GM12878 (cell line): ENCODE measurements around the gene SLC5A8. TPM values are rescaled to one million over a fixed set of nuclear protein-coding genes. Genes with fewer than 3 reads are reported as not detected.

ENCODE experiments used
- ATAC-seq: fragments of 200-7000 bp; cut with Tn5 transposase; 3 replicates; pipeline ENCODE4 v1.9.1; 2020; ENCODE audit warnings: mild to moderate bottlenecking, moderate library complexity
- BruUV-seq: library from RNA; stranded (reverse); fragments of 400-500 nt; replicated peaks from 2 replicates; lab custom pipeline; 2021; lab: Mats Ljungman, UMichigan
- CTCF ChIA-PET: fragments of 300-600 bp; sonication (Branson Sonifier 250); formaldehyde crosslinking; extraction: SDS; loops from one replicate; lab custom pipeline; 2021; ENCODE audit warnings: inconsistent platforms; lab: Yijun Ruan, JAX
- POLR2A ChIA-PET: fragments of 350-600 bp; formaldehyde crosslinking; extraction: SDS; loops from one replicate; lab custom pipeline; 2021; ENCODE audit warnings: inconsistent platforms; lab: Charles Lee
- RAD21 ChIA-PET: fragments of 300-600 bp; sonication (Branson Sonifier 250); formaldehyde crosslinking; loops from one replicate; lab custom pipeline; 2023; ENCODE audit warnings: antibody characterized with exemption; ENCODE audit not compliant: unreplicated experiment; lab: Charles Lee
- SMC1A ChIA-PET: fragments of 300-600 bp; sonication (Branson Sonifier 250); formaldehyde crosslinking; loops from one replicate; lab custom pipeline; 2023; ENCODE audit not compliant: unreplicated experiment, uncharacterized antibody; lab: Charles Lee
- DNase-seq: peaks from one replicate; pipeline ENCODE4 v3.0.0-alpha.2; 2011; ENCODE audit warnings: low read depth, low spot score
- FAIRE-seq: peaks from 3 replicates; lab custom pipeline; 2011; peaks lifted over from hg19 to GRCh38; lab: Jason Lieb, UNC
- H2AFZ ChIP-seq: 2 replicates; pipeline ENCODE4 v1.6.0; 2011; ENCODE audit warnings: low read depth, low read length, control low read depth; ENCODE audit not compliant: control insufficient read depth
- H3K27ac ChIP-seq: 2 replicates; pipeline ENCODE4 v1.5.1; 2011; ENCODE audit warnings: control low read depth; ENCODE audit not compliant: control insufficient read depth, insufficient read depth
- H3K27me3 ChIP-seq, 2 experiments: replicated peaks in 1 of 2; 2 replicates each; pipeline versions ENCODE4 v1.6.0 to v1.6.1; 2011; ENCODE audit warnings: low read length in 1 of 2; ENCODE audit not compliant: control insufficient read depth in 2 of 2, insufficient read depth in 2 of 2
- H3K36me3 ChIP-seq, 2 experiments: 2 replicates each; pipeline ENCODE4 v1.5.1; 2011; ENCODE audit warnings: low read length in 1 of 2; ENCODE audit not compliant: control insufficient read depth in 2 of 2, insufficient read depth in 2 of 2
- H3K4me1 ChIP-seq: 2 replicates; pipeline ENCODE4 v1.6.1; 2011; ENCODE audit warnings: mild to moderate bottlenecking, low read length, moderate library complexity, mixed read lengths; ENCODE audit not compliant: control insufficient read depth, insufficient read depth
- H3K4me2 ChIP-seq: 2 replicates; pipeline ENCODE4 v1.6.0; 2011; ENCODE audit warnings: control low read depth; ENCODE audit not compliant: control insufficient read depth, insufficient read depth
- H3K4me3 ChIP-seq: fragments of 200-600 bp; sonication (generic); 2 replicates; pipeline ENCODE4 v1.5.1; 2016
- H3K79me2 ChIP-seq: 2 replicates; pipeline ENCODE4 v1.6.0; 2011; ENCODE audit warnings: low read length; ENCODE audit not compliant: control insufficient read depth, insufficient read depth
- H3K9ac ChIP-seq: 2 replicates; pipeline ENCODE4 v1.8.0; 2011; ENCODE audit warnings: low read length, control low read depth, mixed read lengths; ENCODE audit not compliant: control insufficient read depth, insufficient read depth
- H3K9me3 ChIP-seq: replicated peaks from 3 replicates; pipeline ENCODE4 v1.5.1; 2011; ENCODE audit warnings: mild to moderate bottlenecking, low read length; ENCODE audit not compliant: control insufficient read depth, insufficient read depth
- H4K20me1 ChIP-seq: 2 replicates; pipeline ENCODE4 v1.6.0; 2011; ENCODE audit not compliant: control insufficient read depth, insufficient read depth
- BACH1 ChIP-seq: fragments of 450-650 bp; IDR thresholded peaks from 2 replicates; pipeline ENCODE4 v1.6.1; 2017; ENCODE audit warnings: mild to moderate bottlenecking, borderline replicate concordance
- CHD4 ChIP-seq: fragments of 200-600 bp; sonication (generic); IDR thresholded peaks from 2 replicates; pipeline ENCODE4 v1.6.1; 2016; ENCODE audit warnings: mild to moderate bottlenecking
- CREB1 ChIP-seq: IDR thresholded peaks from 2 replicates; pipeline ENCODE4 v1.6.1; 2012; ENCODE audit warnings: low read depth, mild to moderate bottlenecking, inconsistent platforms
- EP300 ChIP-seq, 2 experiments: fragments of 150-350 bp in 1 of 2; IDR thresholded peaks; 2 replicates each; pipeline ENCODE4 v1.6.1; 2011 to 2012; ENCODE audit warnings: low read depth in 2 of 2, low read length in 2 of 2, borderline replicate concordance in 1 of 2, improper control_type of control experiment in 1 of 2, inconsistent platforms in 1 of 2; ENCODE audit not compliant: control insufficient read depth in 1 of 2
- FOXM1 ChIP-seq: IDR thresholded peaks from 2 replicates; pipeline ENCODE4 v1.6.1; 2012; ENCODE audit warnings: low read depth, mild to moderate bottlenecking, inconsistent platforms, low read length, moderate library complexity
- IRF4 ChIP-seq: IDR thresholded peaks from 2 replicates; pipeline ENCODE4 v1.6.1; 2011; ENCODE audit warnings: low read depth, low read length
- MXI1 ChIP-seq: fragments of 150-350 bp; IDR thresholded peaks from 2 replicates; pipeline ENCODE4 v1.6.1; 2011; ENCODE audit warnings: low read depth, mild to moderate bottlenecking, inconsistent platforms, low read length, improper control_type of control experiment
- PAX8 ChIP-seq: fragments of 450-650 bp; IDR thresholded peaks from 2 replicates; pipeline ENCODE4 v1.6.1; 2017; ENCODE audit warnings: mild to moderate bottlenecking, moderate library complexity
- RELB ChIP-seq: fragments of 450-650 bp; IDR thresholded peaks from 2 replicates; pipeline ENCODE4 v1.6.1; 2017; ENCODE audit warnings: low read depth, mild to moderate bottlenecking, moderate library complexity
- SMARCA5 ChIP-seq: fragments of 450-650 bp; IDR thresholded peaks from 2 replicates; pipeline ENCODE4 v1.6.1; 2017; ENCODE audit warnings: mild to moderate bottlenecking
- ZZZ3 ChIP-seq: IDR thresholded peaks from 2 replicates; pipeline ENCODE4 v1.6.1; 2011; ENCODE audit warnings: low read depth; ENCODE audit not compliant: control insufficient read depth, insufficient read length
- WGBS: methylation state at CpG from one replicate; pipeline ENCODE4 v1.1.6; 2016; ENCODE audit warnings: low lambda C conversion rate; ENCODE audit not compliant: insufficient replicate concordance, insufficient coverage; ENCODE audit errors: missing lambda C conversion rate; 5-methylcytosine and 5-hydroxymethylcytosine counted together
- in situ Hi-C: fragments of 300-500 bp; cut with MboI; formaldehyde crosslinking; loops from 9 replicates; pipeline ENCODE4 v1.14.3; 2018; ENCODE audit warnings: mixed read lengths
- intact Hi-C: fragments of 100-400 bp; cut with micrococcal nuclease; formaldehyde crosslinking; loops from one replicate; pipeline ENCODE4 v1.14.2; 2022; ENCODE audit not compliant: unreplicated experiment
- polyA plus RNA-seq, 11 experiments: library from polyadenylated mRNA; depleted of rRNA in 4 of 11; unstranded in 6 of 11; stranded (reverse) in 5 of 11; fragments of >200 nt; fragmentation: Nextera tagmentation in 4 of 11; fragmentation: Illumina TruSeq in 1 of 11; extraction: Ambion mirVana in 4 of 11; extraction: Trizol in 1 of 11; gene quantifications; 1 replicate in 1 of 11; 2 replicates in 10 of 11; pipeline versions ENCODE4 v1.2.1 to v1.2.3, GENCODE V29; 2011 to 2016; ENCODE audit warnings: inconsistent platforms in 2 of 11, missing spikeins in 2 of 11, low read depth in 1 of 11
- total RNA-seq, 4 experiments: library from RNA; depleted of rRNA in 3 of 4; stranded (reverse); fragments of >200 nt in 3 of 4; fragmentation: Illumina TruSeq in 1 of 4; extraction: Trizol in 1 of 4; gene quantifications; 2 replicates each; pipeline versions ENCODE4 v1.2.1 to v1.2.3, GENCODE V29; 2013 to 2021
- TF ChIP-seq, protein P1 (sequence below): IDR thresholded peaks from 2 replicates; pipeline ENCODE4 v1.6.1; 2011; ENCODE audit warnings: mild to moderate bottlenecking, low read depth, low read length, moderate library complexity; ENCODE audit not compliant: insufficient replicate concordance

Gene SLC5A8
- total and polyA plus RNA-seq, 10 of the 15 experiments (the other 5 are each of a cell fraction or from before 2014, with no cell fraction given) = not detected

GRCh38 chr12:101117842-101118241 lies 92.2 kb downstream of the SLC5A8 start:
- Histone ChIP-seq H3K4me2 (no peak overlapping the region), H3K36me3 (no peaks in the 10 kb centered on the region), H3K4me1 (no peaks in the 10 kb centered on the region), H3K27ac (no peak overlapping the region), H3K4me3 (no peak overlapping the region), H4K20me1 (no peaks in the 10 kb centered on the region), H3K9me3 (no peaks in the 10 kb centered on the region), H2AFZ (no peak overlapping the region), H3K9ac (no peak overlapping the region), H3K27me3 (no peaks in the 10 kb centered on the region), H3K79me2 (no peaks in the 10 kb centered on the region)
- ATAC-seq (no peak), DNase-seq (no peak), FAIRE-seq (no peak)
- WGBS = 49% methylated on average over 2 of the region's 2 CpGs
- ChIA-PET POLR2A (no interaction called here), SMC1A (no interaction called here), RAD21 (no interaction called here), CTCF (no interaction called here)
- TF ChIP-seq RELB (no peak), BACH1 (no peak), SMARCA5 (no peak), MXI1 (no peak), FOXM1 (no peak), PAX8 (no peak), ZZZ3 (no peak), CHD4 (no peak), IRF4 (no peak), EP300 (IDR thresholded peaks at IDR 0.05; ENCODE audit: borderline replicate concordance in 1 of 2, control insufficient read depth in 1 of 2, low read depth in 2 of 2, low read length in 2 of 2) (no peak), CREB1 (no peak)
- TF ChIP-seq, protein P1, sequence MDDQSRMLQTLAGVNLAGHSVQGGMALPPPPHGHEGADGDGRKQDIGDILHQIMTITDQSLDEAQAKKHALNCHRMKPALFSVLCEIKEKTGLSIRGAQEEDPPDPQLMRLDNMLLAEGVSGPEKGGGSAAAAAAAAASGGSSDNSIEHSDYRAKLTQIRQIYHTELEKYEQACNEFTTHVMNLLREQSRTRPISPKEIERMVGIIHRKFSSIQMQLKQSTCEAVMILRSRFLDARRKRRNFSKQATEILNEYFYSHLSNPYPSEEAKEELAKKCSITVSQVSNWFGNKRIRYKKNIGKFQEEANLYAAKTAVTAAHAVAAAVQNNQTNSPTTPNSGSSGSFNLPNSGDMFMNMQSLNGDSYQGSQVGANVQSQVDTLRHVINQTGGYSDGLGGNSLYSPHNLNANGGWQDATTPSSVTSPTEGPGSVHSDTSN = no peak
- intact Hi-C loops (no loop called here), in situ Hi-C loops (no loop called here)
- BruUV-seq = no TSS peak
